BLaER1 (cell line): ENCODE data around the gene UFD1.
A peak's percentile ranks its signal among the peaks of the same experiment; 100 is the strongest.

ENCODE experiments used
- H3K27ac ChIP-seq: shearing (Covaris generic); formaldehyde crosslinking; 2 replicates; pipeline ENCODE4 v1.8.1; 2022
- H3K27me3 ChIP-seq: shearing (Covaris generic); formaldehyde crosslinking; 2 replicates; pipeline ENCODE4 v1.8.1; 2022
- H3K36me3 ChIP-seq: shearing (Covaris generic); formaldehyde crosslinking; 2 replicates; pipeline ENCODE4 v1.8.1; 2022
- H3K4me1 ChIP-seq: shearing (Covaris generic); formaldehyde crosslinking; 2 replicates; pipeline ENCODE4 v1.8.1; 2022
- H3K4me2 ChIP-seq: shearing (Covaris generic); formaldehyde crosslinking; 2 replicates; pipeline ENCODE4 v1.8.1; 2022
- H3K4me3 ChIP-seq: shearing (Covaris generic); formaldehyde crosslinking; 2 replicates; pipeline ENCODE4 v1.8.1; 2022
- H3K9ac ChIP-seq: shearing (Covaris generic); formaldehyde crosslinking; 2 replicates; pipeline ENCODE4 v1.8.1; 2022
- H3K9me3 ChIP-seq: shearing (Covaris generic); formaldehyde crosslinking; 2 replicates; pipeline ENCODE4 v1.8.1; 2022
- H4K20me1 ChIP-seq: shearing (Covaris generic); formaldehyde crosslinking; 2 replicates; pipeline ENCODE4 v1.8.1; 2022
- Cebpa-rat ChIP-seq: shearing (Covaris generic); IDR thresholded peaks from 2 replicates; pipeline ENCODE4 v1.8.1; 2022

The UFD1 gene

DNA sequence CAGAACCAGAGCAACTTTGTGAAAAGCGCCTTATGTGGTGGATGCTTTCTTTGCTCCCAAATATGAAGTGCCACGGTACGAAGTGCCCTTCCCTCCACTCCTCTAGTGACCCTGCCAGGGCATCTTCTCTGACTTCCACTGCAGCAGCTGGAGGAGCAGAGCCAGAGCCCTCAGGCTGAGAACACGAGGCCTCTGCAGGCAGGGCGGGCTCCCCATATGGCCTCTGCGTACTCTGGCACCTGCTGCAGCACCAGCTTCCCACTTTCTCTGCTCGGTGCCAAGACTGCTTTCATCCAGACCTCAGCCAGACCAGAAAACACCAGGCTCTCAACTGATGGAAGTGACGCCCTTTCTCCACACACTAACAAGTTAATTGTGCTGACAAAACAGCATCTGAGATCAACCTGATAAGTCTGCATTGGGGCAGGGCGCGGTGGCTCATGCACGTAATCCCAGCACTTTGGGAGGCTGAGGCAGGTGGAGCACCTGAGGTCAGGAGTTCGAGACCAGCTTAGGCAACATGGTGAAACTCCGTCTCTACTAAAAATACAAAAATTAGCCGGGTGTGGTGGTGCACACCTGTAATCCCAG, 12.8 kb downstream of the UFD1 start:
- Histone ChIP-seq H3K9me3 (no peaks in the 10 kb centered on the region), H3K27me3 (no peaks in the 10 kb centered on the region), H3K4me2 (no peak overlapping the region), H3K36me3 (peaks cover 92% of the 10 kb centered on the region), H3K9ac (no peak overlapping the region), H4K20me1 (peaks cover 29% of the 10 kb centered on the region; the same call in 1 of the 2 replicates), H3K27ac (no peak overlapping the region), H3K4me3 (no peak overlapping the region), H3K4me1 (peaks cover 18% of the 10 kb centered on the region)
- no peak for TF ChIP-seq Cebpa-rat

- Histone ChIP-seq H3K9me3 (no peaks in the 10 kb centered on the region), H3K27ac (no peak overlapping the region; the same call in 1 of the 2 replicates), H3K9ac (no peak overlapping the region), H3K4me2 (peak overlapping the region; percentile 56), H3K27me3 (no peaks in the 10 kb centered on the region), H3K36me3 (peaks cover 92% of the 10 kb centered on the region), H4K20me1 (peaks cover 23% of the 10 kb centered on the region; the same call in 1 of the 2 replicates), H3K4me3 (no peak overlapping the region), H3K4me1 (peaks cover 18% of the 10 kb centered on the region)
- TF ChIP-seq Cebpa-rat, result no peak
Measured at GRCh38 chr22:19464975-19465374, 14.0 kb downstream of the UFD1 start.

GRCh38 chr22:19464546-19464945, 14.4 kb downstream of the UFD1 start:
- no peak overlapping the region for H3K9ac ChIP-seq
- peaks cover 92% of the 10 kb centered on the region for H3K36me3 ChIP-seq
- H3K27me3 ChIP-seq, result no peaks in the 10 kb centered on the region
- H3K4me2 ChIP-seq, result peak overlapping the region; percentile 56
- no peak overlapping the region; the same call in 1 of the 2 replicates for H3K27ac ChIP-seq
- no peak for TF ChIP-seq Cebpa-rat
- no peaks in the 10 kb centered on the region for H3K9me3 ChIP-seq
- no peak overlapping the region for H3K4me3 ChIP-seq
- H4K20me1 ChIP-seq, result peaks cover 19% of the 10 kb centered on the region; the same call in 1 of the 2 replicates
- peaks cover 18% of the 10 kb centered on the region for H3K4me1 ChIP-seq

GRCh38 chr22:19463491-19464469, 15.2 kb downstream of the UFD1 start:
- Histone ChIP-seq H3K4me3 (no peak overlapping the region), H4K20me1 (0 out of 2 replicates have a peak, but pooled peaks cover 11% of the 10 kb centered on the region), H3K9ac (no peak overlapping the region), H3K4me2 (peak overlapping the region; percentile 56), H3K4me1 (peaks cover 18% of the 10 kb centered on the region), H3K9me3 (no peaks in the 10 kb centered on the region), H3K27me3 (no peaks in the 10 kb centered on the region), H3K36me3 (peaks cover 90% of the 10 kb centered on the region), H3K27ac (no peak overlapping the region; the same call in 1 of the 2 replicates)
- TF ChIP-seq Cebpa-rat, result no peak

- peaks cover 90% of the 10 kb centered on the region for H3K36me3 ChIP-seq
- H3K9me3 ChIP-seq, result no peaks in the 10 kb centered on the region
- H3K27ac ChIP-seq, result no peak overlapping the region
- no peaks in the 10 kb centered on the region for H3K27me3 ChIP-seq
- H3K4me1 ChIP-seq, result peaks cover 18% of the 10 kb centered on the region
- H4K20me1 ChIP-seq, result 0 out of 2 replicates have a peak, but pooled peaks cover 8% of the 10 kb centered on the region
- no peak overlapping the region for H3K9ac ChIP-seq
- TF ChIP-seq Cebpa-rat, result no peak
- no peak overlapping the region for H3K4me2 ChIP-seq
- H3K4me3 ChIP-seq, result no peak overlapping the region
Measured at GRCh38 chr22:19463008-19463407, 16.0 kb downstream of the UFD1 start.

DNA sequence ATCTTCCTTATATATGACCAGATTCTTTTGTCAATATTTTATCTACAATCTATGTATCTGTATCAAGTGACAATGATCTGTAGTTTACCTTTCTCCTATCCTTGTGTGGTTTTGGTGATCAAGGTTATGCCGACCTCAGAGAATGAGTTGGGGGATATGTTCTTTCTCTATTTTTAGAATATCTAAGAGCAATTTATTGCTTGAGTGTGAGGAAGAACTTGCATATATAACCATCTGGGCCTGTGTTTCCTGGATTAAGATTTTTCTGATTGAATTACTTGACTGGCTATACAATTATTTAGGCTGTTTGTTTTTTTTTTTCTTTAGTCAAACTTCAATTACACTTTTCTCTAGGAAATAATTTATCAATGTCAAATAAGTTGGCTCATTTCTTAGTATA, 17.5 kb downstream of the UFD1 start:
- Histone ChIP-seq H3K4me1 (peaks cover 18% of the 10 kb centered on the region), H3K9me3 (no peaks in the 10 kb centered on the region), H3K27me3 (no peaks in the 10 kb centered on the region), H3K4me3 (no peak overlapping the region), H3K9ac (no peak overlapping the region), H3K4me2 (no peak overlapping the region), H3K36me3 (peaks cover 90% of the 10 kb centered on the region), H4K20me1 (0 out of 2 replicates have a peak, but pooled peaks cover 8% of the 10 kb centered on the region), H3K27ac (no peak overlapping the region)
- no peak for TF ChIP-seq Cebpa-rat

DNA sequence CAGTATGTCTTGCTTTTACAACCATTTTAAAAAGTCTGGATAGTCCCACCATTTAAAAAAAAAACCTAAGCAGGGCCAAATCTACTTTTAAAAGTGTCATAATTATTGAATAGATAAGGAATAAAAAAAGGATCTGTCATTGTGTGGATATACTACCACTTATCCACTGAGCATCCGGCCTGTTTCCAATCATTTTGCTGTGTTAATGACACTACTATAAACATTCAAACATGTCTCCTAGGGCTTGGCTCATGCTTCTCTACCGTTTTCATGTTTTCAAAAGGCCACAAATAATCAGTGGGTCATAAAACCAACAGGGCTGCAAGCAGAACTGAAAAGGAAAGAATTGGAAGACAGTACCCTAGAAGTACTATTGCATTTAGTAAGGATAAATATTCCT, 19.0 kb downstream of the UFD1 start:
- Histone ChIP-seq H3K4me1 (peaks cover 17% of the 10 kb centered on the region), H3K36me3 (peaks cover 90% of the 10 kb centered on the region), H4K20me1 (0 out of 2 replicates have a peak, but pooled peaks cover 8% of the 10 kb centered on the region), H3K9me3 (no peaks in the 10 kb centered on the region), H3K27me3 (no peaks in the 10 kb centered on the region), H3K27ac (no peak overlapping the region), H3K4me3 (no peak overlapping the region), H3K4me2 (no peak overlapping the region), H3K9ac (no peak overlapping the region)
- no peak for TF ChIP-seq Cebpa-rat

DNA sequence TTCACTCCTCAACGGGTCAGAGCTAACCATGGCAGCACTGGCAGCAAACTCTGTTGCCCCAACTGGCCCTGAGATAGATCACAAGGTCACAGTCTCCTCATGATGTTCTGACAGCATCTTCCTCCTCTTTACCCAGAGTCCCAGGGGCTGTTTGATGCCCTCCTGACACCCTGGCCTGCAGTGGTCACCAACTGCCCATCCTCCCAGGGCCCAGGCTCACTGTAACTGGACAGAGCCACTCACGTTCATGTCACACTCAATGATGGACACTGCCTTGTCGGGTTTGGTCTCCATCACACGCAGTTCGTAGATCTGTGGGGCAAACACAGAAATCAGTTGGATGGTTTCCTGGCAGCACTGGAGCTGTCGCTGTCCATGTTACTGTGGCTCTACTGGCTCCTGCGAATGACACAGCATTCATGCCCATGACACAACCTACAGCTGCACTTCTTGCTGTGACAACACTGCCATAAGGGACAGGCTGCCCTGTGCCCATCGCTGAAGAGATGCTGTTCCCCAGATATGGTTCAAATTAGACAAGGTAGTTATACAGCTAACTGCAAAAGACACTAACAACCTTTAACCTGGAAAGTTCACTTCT, 21.1 kb downstream of the UFD1 start:
- H3K27ac ChIP-seq, result no peak overlapping the region
- no peaks in the 10 kb centered on the region for H3K4me1 ChIP-seq
- no peaks in the 10 kb centered on the region for H3K9me3 ChIP-seq
- no peak overlapping the region for H3K4me2 ChIP-seq
- H3K27me3 ChIP-seq, result no peaks in the 10 kb centered on the region
- H3K4me3 ChIP-seq, result no peak overlapping the region
- H3K36me3 ChIP-seq, result peaks cover 95% of the 10 kb centered on the region
- no peak for TF ChIP-seq Cebpa-rat
- no peak overlapping the region for H3K9ac ChIP-seq
- H4K20me1 ChIP-seq, result no peaks in the 10 kb centered on the region

DNA sequence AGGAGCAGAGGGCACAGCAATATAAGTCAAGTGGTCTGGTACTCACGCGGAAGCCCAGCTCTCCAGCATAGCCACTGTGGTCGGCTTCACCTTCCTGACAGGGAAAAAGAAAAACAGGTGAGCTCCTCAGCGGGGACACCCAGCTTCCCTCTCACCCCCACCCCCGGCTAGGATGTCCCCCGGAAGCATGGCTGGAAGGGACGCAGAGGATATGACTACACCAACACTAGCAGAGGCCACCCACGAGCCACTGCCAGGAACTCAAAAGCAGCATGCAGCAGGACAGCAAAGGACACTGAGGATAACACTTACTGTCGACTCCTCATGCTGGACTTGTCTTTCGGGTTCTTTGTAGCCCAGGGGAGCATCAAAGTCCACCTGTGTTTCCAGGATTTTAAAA, 22.5 kb downstream of the UFD1 start:
- H3K9ac ChIP-seq, result no peak overlapping the region
- H3K9me3 ChIP-seq, result no peaks in the 10 kb centered on the region
- no peak overlapping the region for H3K4me2 ChIP-seq
- H3K27me3 ChIP-seq, result no peaks in the 10 kb centered on the region
- H3K4me3 ChIP-seq, result no peak overlapping the region
- no peaks in the 10 kb centered on the region for H3K4me1 ChIP-seq
- H3K36me3 ChIP-seq, result peaks cover 98% of the 10 kb centered on the region
- no peak overlapping the region for H3K27ac ChIP-seq
- H4K20me1 ChIP-seq, result no peaks in the 10 kb centered on the region
- no peak for TF ChIP-seq Cebpa-rat
